ENCODE data around the gene SMYD2.

The SMYD2 gene

DNA sequence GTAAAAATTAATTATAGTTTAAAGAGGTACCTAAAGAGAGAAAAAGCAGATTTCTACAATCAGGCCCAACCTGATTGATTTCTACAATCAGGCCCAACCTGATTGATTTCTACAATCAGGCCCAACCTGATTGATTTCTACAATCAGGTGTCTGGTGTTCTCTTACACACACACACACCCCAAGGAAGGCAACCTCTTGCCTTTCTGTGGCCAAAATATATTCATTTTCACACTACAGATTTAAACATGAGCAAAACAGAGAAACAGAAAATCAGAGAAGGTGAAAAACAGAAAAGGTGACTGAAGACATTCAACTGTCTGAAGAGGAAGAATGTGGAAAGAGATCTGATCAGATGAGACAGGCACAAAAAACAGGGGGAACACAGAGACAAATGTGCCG lies 104.5 kb downstream of the SMYD2 start:
- no peaks in the 10 kb centered on the region for H3K27me3 Mint-ChIP-seq
- ATAC-seq (replicated peaks; ENCODE audit: extremely low read depth, poor library complexity, severe bottlenecking): no peak
- no peak overlapping the region for H3K4me3 Mint-ChIP-seq
- H3K36me3 Mint-ChIP-seq (ENCODE audit: insufficient read depth): no peaks in the 10 kb centered on the region
- H3K4me1 Mint-ChIP-seq: no peaks in the 10 kb centered on the region
- H3K27ac Mint-ChIP-seq (ENCODE audit: low read depth): no peak overlapping the region
- H3K9me3 Mint-ChIP-seq: no peaks in the 10 kb centered on the region
- no peak for DNase-seq (ENCODE audit: low spot score in 2 of 2)

DNA sequence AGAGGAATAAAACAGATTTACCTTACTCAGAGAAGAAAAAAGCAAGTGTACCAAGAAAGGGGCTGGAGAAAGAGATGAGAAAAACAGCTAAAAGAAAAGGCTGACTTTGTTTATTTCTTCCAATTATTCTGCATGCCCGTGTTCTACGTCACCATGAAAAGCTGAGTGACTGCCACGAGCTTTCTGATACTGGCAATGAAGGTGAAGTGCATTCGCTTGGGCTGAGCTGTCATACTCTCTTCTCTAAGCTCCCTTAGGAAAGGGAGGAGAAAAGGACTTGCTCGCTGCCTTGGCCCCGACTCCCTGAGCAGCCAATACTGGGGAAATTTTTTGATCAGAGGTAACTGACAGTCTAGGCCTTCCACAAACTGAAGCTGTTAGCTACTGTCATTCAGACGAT lies 105.4 kb downstream of the SMYD2 start:
- DNase-seq (ENCODE audit: low spot score in 2 of 2) (no peak), ATAC-seq (replicated peaks; ENCODE audit: extremely low read depth, poor library complexity, severe bottlenecking) (no peak)
- Mint-ChIP-seq H3K36me3 (ENCODE audit: insufficient read depth) (no peaks in the 10 kb centered on the region), H3K4me3 (no peak overlapping the region), H3K9me3 (no peaks in the 10 kb centered on the region), H3K27me3 (no peaks in the 10 kb centered on the region), H3K27ac (ENCODE audit: low read depth) (no peak overlapping the region), H3K4me1 (no peaks in the 10 kb centered on the region)
